Measurements from ENCODE around the gene AHI1.
"Not testable (repeated sequence)": the region's sequence is repeated elsewhere in the genome, so short reads cannot be mapped to it uniquely, and the experiment has no call there.

AHI1 gene

DNA sequence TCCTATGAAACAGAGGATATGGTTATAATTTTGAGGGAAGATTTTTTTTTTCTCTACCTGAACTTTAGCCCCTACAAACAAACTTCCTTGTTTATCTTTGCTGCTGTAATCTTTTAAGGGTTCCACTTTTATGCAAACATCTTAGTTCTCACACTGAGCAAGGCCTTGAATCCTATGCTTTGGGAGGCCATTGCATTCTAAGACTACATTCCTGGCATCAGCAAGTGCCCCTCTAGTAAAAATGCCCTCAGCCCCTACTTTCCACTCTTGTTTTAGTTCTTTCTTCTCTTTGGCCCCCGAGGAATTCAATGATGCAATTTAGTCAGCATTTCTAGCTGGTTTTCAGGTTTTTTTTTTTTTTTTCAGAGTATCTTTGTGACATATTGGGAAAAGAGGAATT is 8.1 kb upstream of the AHI1 start:
- DNase-seq (ENCODE audit: low spot score), result no peak

DNA sequence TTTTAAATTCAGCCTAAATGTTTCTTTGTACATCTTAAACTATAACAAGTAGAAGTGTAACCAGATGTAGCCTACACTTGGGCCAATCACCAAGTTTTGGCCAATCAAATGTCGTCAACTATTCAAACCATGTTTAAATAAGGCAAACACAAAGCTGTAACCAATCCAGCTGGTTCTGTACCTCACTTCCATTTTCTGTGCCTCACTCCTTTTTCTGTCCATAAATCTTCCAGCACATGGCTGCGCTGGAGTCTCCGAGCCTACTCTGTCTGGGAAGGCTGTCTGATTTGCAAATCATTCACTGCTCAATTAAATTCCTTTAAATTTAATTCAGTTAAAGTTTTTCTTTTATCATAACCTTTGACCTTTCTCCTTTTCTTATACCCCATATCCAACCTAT is 7.7 kb upstream of the AHI1 start:
- no peak for DNase-seq (ENCODE audit: low spot score)

- no peak for DNase-seq (ENCODE audit: low spot score)
These were observed 7.2 kb upstream of the AHI1 start for GRCh38 chr6:135504734-135505133.

- no peak for DNase-seq (ENCODE audit: low spot score)
These were observed 6.3 kb upstream of the AHI1 start for GRCh38 chr6:135503703-135504475.

- no peak for DNase-seq (ENCODE audit: low spot score)
These were observed 2.2 kb upstream of the AHI1 start for GRCh38 chr6:135499441-135500340.

DNA sequence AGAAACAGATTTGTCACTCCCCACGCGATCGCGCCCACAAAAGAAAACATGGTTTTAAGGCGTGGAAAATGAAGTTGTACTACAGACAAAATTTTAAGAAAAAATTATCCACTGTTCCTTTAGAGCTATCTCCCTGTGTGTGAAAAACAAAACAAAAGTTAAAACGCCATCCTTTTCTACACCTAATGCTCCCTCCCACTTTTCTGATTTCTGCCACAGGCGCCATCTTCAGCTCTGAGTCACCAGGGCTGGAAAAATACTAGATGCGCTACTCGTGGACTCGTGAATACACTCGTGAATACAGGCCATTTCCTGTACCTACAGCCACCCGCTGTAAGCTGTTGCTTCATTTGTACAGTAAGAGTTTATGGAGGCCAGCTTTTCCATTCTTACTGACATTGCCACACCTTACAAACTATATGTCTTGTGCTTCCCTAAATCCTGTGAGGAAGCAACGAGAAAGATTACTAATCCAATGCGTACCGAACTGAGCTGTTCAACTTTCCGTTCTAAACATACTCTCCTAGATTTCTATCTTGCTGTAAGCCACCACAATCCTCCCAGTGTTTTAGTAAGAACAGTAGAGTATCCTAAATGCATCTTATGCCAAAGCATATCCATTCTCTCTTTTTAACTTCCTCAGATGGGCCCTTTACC is 773 bp upstream of the AHI1 start:
- DNase-seq (ENCODE audit: low spot score), result peak; percentile 26

DNA sequence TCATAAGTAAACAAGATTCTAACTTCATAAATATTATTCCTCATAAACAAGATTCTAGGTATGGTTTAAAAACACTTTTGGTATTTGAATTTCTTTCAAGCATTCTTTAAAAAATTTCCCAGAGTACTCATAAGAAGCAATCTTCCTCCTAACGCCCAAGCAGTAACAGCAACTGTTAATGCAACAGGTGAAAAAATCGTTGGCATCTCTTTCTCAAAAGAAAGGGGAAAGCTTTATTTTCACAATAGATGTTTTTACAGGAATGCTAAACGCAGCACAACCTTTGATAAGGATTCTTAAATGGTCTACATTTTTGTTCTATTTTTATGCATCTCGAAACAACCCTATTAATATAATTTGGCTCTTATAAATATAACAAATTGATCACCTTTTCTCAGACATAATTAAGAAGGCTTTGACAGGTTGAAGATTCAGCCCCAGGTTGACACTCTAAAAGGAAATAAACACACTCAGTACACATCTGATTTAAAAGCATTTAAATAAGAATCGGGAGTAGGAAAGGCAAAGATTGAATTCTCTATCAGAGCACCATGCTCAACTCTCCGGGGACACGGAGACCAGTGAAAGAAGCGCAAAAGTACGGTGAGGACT is 634 bp downstream of the AHI1 start:
- no peak for DNase-seq (ENCODE audit: low spot score)

- no peak for DNase-seq (ENCODE audit: low spot score)
These were observed 4.2 kb downstream of the AHI1 start for GRCh38 chr6:135493218-135493961.

- no peak for DNase-seq (ENCODE audit: low spot score)
These were observed 7.2 kb downstream of the AHI1 start for GRCh38 chr6:135490381-135490780.

DNA sequence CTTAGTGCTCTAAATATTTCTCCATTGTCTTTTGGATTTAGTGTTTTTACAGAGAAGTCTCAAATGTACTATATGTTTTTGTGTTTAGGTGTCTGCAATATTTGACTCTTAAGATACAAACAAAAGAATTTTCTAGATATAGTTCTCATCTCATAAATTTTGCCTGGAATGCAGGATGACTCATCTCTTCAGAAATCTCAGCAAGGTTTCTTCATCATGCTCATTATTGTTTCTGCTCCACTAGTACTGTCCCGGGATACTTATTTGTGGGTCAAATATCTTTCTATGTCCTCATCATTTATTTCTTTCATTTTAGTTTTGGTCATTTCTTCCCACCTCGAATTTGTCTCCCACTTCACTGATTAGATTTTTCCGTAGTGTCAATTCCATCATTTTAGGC is 9.5 kb downstream of the AHI1 start:
- no peak for DNase-seq (ENCODE audit: low spot score)

DNA sequence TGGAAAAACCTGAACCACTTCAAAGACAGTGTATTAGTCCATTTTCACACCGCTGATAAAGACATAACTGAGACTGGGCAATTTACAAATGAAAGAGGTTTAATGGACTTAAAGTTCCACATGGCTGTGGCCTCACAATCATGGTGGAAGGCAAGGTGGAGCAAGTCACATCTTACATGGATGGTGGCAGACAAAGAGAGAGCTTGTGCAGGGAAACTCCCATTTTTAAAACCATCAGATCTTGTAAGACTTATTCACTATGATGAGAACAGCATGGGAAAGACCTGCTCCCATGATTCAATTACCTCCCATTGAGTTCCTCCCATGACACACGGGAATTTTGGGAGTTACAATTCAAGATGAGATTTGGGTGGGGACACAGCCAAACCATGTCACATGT is 13.6 kb downstream of the AHI1 start:
- DNase-seq (ENCODE audit: low spot score), result not testable (repeated sequence)

DNA sequence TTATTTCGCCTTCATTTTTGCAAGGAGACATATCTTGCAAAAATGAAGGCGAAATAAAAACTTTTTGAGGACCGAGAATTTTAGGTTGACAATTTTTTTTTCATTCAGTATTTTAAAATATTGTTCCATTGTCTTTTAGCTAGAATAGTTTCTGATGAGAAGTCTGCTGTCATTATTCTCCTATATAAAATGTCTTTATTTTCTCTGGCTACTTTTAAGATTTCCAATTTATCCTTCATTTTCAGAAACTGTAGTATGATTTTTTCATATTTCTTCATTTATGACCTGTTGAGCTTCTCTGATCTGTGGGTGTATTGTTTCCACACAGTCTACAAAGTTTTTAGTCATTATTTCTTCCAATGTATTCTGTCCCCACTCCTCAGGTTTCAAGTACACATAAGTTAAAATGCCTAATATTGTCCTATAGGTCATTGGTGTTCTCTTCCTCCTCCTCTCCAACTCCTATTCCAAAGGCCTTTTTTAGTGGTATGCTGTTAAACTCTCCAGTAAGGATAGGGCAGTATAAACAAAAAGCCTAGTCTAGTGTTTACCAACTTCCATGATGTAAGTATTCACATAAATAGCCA is 15.7 kb downstream of the AHI1 start:
- DNase-seq (ENCODE audit: low spot score), result no peak

- DNase-seq (ENCODE audit: low spot score), result no peak
These were observed 17.9 kb downstream of the AHI1 start for GRCh38 chr6:135479601-135480000.

GRCh38 chr6:135478626-135479025 is 18.9 kb downstream of the AHI1 start:
- no peak for DNase-seq (ENCODE audit: low spot score)

DNA sequence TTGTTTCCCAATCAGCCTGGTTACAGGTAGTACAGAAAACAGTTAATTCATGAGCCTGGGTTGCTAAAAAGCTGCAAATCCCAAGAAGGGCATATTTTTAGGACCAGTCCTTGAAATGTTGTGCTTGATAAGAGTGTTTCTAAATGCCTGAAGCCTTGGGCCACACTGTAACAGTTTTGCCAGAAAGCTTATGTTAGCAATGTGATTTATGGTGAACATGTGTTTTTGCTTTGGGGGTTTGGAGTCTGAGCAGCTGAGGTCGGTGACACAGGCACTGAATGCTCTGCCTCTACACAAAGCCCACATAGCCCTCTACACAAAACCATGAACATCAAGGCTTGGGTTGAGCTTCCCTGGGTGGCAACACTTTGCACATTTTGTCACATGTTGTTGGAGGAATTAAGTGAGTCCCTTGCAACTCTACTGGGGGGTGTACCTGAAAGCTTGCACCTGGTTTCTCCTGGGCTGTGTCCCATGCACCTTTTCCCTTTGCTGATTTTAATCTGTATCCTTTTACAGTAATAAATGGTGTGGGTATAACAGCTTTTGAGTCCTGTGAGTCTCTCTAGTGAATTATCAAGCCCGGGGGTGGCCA is 22.2 kb downstream of the AHI1 start:
- no peak for DNase-seq (ENCODE audit: low spot score)

DNA sequence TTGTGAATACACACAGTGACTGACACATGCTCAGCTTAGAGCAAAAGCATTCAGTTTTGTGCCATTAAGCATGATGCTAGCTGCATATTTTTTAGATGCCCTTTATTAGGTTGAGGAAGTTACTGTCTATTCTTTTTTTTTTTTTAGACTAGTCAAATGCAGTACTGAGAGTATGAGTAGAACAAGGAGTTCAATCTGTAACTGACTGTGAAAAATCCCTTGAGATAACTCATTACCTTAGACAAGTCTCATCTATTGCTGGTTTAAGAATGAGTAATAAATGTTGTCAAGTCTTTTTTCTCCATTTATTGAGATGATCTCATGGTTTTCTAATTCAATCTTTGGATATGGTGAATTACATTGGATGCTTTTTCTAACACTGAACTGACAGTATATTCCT is 23.2 kb downstream of the AHI1 start:
- DNase-seq (ENCODE audit: low spot score), result no peak

GRCh38 chr6:135465903-135466302 is 31.6 kb downstream of the AHI1 start:
- DNase-seq (ENCODE audit: low spot score), result no peak

GRCh38 chr6:135465307-135465706 is 32.2 kb downstream of the AHI1 start:
- no peak for DNase-seq (ENCODE audit: low spot score)

DNA sequence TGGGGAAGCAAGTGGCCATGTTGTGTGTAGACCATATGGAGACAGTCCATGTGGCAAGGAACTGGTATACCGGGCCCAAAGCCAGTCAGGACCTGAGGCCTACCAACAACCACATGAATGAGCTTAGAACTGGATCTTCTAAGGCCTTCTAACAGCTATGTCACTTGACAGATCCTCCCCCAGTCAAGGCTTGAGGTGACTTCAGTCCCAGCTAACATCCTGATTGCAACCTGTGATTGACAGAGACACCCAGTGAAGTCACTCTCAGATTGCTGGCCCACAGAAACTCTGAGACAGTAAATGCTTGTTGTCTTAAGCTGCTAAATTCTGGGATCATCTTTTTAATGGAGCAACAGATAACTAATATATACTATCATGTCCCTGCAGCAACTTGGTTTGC is 32.9 kb downstream of the AHI1 start:
- DNase-seq (ENCODE audit: low spot score), result no peak

- DNase-seq (ENCODE audit: low spot score), result no peak
These were observed 36.3 kb downstream of the AHI1 start for GRCh38 chr6:135461208-135461607.

- DNase-seq (ENCODE audit: low spot score), result no peak
These were observed 39.5 kb downstream of the AHI1 start for GRCh38 chr6:135458051-135458450.
